ENCODE results near the gene PSORS1C1. TPM values are rescaled to one million over a fixed set of nuclear protein-coding genes. Genes with fewer than 3 reads are reported as not detected.

Gene PSORS1C1
- total RNA-seq, 2 experiments from 2014 or later: not detected

- TF ChIP-seq EZH2phosphoT487 (IDR thresholded peaks at IDR 0.05; ENCODE audit: borderline replicate concordance, low read depth, low read length) (no peak), CTCF (conservative IDR thresholded peaks at IDR 0.05; ENCODE audit: low read length) (no peak)
- Histone ChIP-seq H4K20me1 (ENCODE audit: insufficient read depth, low read length) (no peaks in the 10 kb centered on the region), H2AFZ (ENCODE audit: low read length) (no peak within 1 kb of the TSS), H3K9me2 (ENCODE audit: insufficient read depth, low read length) (no peaks in the 10 kb centered on the region), H3K4me1 (ENCODE audit: insufficient read depth, low read length, poor library complexity, severe bottlenecking) (peaks cover 3% of the 10 kb centered on the region), H3K79me2 (ENCODE audit: insufficient read depth, low read depth, low read length) (no peaks in the 10 kb centered on the region), H3K27ac (ENCODE audit: low read depth, low read length, poor library complexity, severe bottlenecking) (no peak within 1 kb of the TSS), H3K4me3 (ENCODE audit: low read depth, low read length, poor library complexity, severe bottlenecking) (no peak within 1 kb of the TSS), H3K36me3 (ENCODE audit: insufficient read depth, low read length) (no peaks in the 10 kb centered on the region), H3K9me3 (ENCODE audit: low read length) (no peaks in the 10 kb centered on the region), H3K4me2 (ENCODE audit: low read length) (no peak within 1 kb of the TSS)
- DNase-seq (ENCODE audit: low spot score): no peak
- intact Hi-C loops (cut with micrococcal nuclease; ENCODE audit: unreplicated experiment): no loop called here
- ChIA-PET POLR2A (no interaction called here), CTCF (ENCODE audit: unreplicated experiment) (no interaction called here)
- no TSS peak for BruUV-seq (replicated peaks)
These were observed 55.9 kb downstream of the PSORS1C1 start, which contains the start of gene POU5F1 for GRCh38 chr6:31170600-31170881. TSS of gene POU5F1 (minus strand) at chr6:31170682. CDS start at chr6:31170620, 62 bp downstream.

GRCh38 chr6:31170987-31171671 lies 56.5 kb downstream of the PSORS1C1 start:
- no peak overlapping the region for H3K27ac ChIP-seq (ENCODE audit: low read depth, low read length, poor library complexity, severe bottlenecking)
- no peak for TF ChIP-seq CTCF (conservative IDR thresholded peaks at IDR 0.05; ENCODE audit: low read length)
- no peak for TF ChIP-seq EZH2phosphoT487 (IDR thresholded peaks at IDR 0.05; ENCODE audit: borderline replicate concordance, low read depth, low read length)
- CTCF ChIA-PET (ENCODE audit: unreplicated experiment): no interaction called here
- no TSS peak for BruUV-seq (replicated peaks)
- no peaks in the 10 kb centered on the region for H3K4me1 ChIP-seq (ENCODE audit: insufficient read depth, low read length, poor library complexity, severe bottlenecking)
- H4K20me1 ChIP-seq (ENCODE audit: insufficient read depth, low read length): no peaks in the 10 kb centered on the region
- POLR2A ChIA-PET: no interaction called here
- no peaks in the 10 kb centered on the region for H3K9me3 ChIP-seq (ENCODE audit: low read length)
- no peaks in the 10 kb centered on the region for H3K79me2 ChIP-seq (ENCODE audit: insufficient read depth, low read depth, low read length)
- no peak overlapping the region for H3K4me3 ChIP-seq (ENCODE audit: low read depth, low read length, poor library complexity, severe bottlenecking)
- H3K4me2 ChIP-seq (ENCODE audit: low read length): no peak overlapping the region
- DNase-seq (ENCODE audit: low spot score): no peak
- intact Hi-C loops (cut with micrococcal nuclease; ENCODE audit: unreplicated experiment): no loop called here
- H2AFZ ChIP-seq (ENCODE audit: low read length): no peak overlapping the region
- H3K36me3 ChIP-seq (ENCODE audit: insufficient read depth, low read length): no peaks in the 10 kb centered on the region
- no peaks in the 10 kb centered on the region for H3K9me2 ChIP-seq (ENCODE audit: insufficient read depth, low read length)

Measured in OCI-LY7 (cell line).